ENCODE data around the gene ERBB3.
A peak's percentile ranks its signal among the peaks of the same experiment; 100 is the strongest.

ERBB3 gene

DNA sequence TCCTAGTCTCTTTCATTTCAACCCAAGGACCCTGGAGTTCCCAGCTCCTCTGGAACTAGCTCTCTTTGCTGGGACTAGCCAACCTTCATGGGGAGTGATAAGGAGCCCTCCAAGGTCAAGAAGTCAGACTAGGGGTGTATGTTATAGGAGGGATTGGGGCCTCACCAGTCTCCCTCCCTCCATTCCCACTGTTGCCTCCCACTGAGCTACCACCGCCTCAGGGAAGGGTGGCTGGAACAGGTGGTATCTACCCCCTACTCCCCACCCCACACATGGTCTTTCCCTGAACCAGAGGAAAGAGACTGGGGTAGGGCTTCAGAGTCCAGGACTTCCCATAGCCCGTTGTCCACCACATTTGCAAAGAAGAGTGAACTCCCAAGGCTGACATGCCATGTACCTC, 2.4 kb downstream of the ERBB3 start:
- Histone ChIP-seq H3K27me3 (ENCODE audit: insufficient read depth, poor library complexity, severe bottlenecking) (peaks cover 17% of the 10 kb centered on the region), H3K27ac (replicated peaks) (no peak overlapping the region), H3K4me3 (replicated peaks; ENCODE audit: insufficient read depth, low read length) (no peak overlapping the region)
- TF ChIP-seq GABPA (IDR thresholded peaks at IDR 0.05; ENCODE audit: low read depth): no peak
- no peak for TF ChIP-seq CTCF (IDR thresholded peaks at IDR 0.05; ENCODE audit: insufficient read depth, low read length)
- no peak for TF ChIP-seq POLR2AphosphoS5 (IDR thresholded peaks at IDR 0.05; ENCODE audit: low read depth)
- TF ChIP-seq SPI1 (IDR thresholded peaks at IDR 0.05; ENCODE audit: borderline replicate concordance, low read depth): no peak
- no peak for TF ChIP-seq REST (IDR thresholded peaks at IDR 0.05; ENCODE audit: insufficient replicate concordance, low read depth)
- no peak for DNase-seq (ENCODE audit: low read depth in 1 of 2, low spot score in 1 of 2)

DNA sequence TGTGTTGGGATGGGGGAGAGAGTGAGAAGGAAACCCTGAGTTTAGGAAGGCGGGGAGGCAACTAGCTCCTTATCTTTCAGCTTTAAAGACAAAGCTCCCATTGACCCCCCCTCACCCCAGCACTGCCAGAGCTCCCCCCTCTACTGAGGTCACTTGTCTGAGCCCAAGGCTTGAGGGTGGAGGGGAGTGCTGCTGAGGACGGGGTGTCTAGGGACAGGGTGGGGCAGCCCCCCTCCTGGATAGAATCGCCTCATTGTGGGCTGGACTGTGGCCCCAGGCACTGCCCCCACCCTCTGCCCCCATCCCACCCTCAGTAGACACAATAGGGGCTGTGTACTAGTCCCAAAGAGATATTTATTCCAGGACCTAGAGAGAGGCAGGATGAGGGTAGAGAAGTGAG, 3.0 kb downstream of the ERBB3 start:
- H3K27ac ChIP-seq (replicated peaks): no peak overlapping the region
- H3K4me3 ChIP-seq (replicated peaks; ENCODE audit: insufficient read depth, low read length): no peak overlapping the region
- H3K27me3 ChIP-seq (ENCODE audit: insufficient read depth, poor library complexity, severe bottlenecking): peaks cover 17% of the 10 kb centered on the region
- no peak for DNase-seq (ENCODE audit: low read depth in 1 of 2, low spot score in 1 of 2)
- TF ChIP-seq SPI1 (IDR thresholded peaks at IDR 0.05; ENCODE audit: borderline replicate concordance, low read depth): no peak
- no peak for TF ChIP-seq REST (IDR thresholded peaks at IDR 0.05; ENCODE audit: insufficient replicate concordance, low read depth)
- no peak for TF ChIP-seq CTCF (IDR thresholded peaks at IDR 0.05; ENCODE audit: insufficient read depth, low read length)
- no peak for TF ChIP-seq POLR2AphosphoS5 (IDR thresholded peaks at IDR 0.05; ENCODE audit: low read depth)
- TF ChIP-seq GABPA (IDR thresholded peaks at IDR 0.05; ENCODE audit: low read depth): no peak

- DNase-seq (ENCODE audit: low read depth in 1 of 2, low spot score in 1 of 2): peak in 1 of 2 experiments; percentile 20
- TF ChIP-seq CTCF (IDR thresholded peaks at IDR 0.05; ENCODE audit: insufficient read depth, low read length) (peak; percentile 45), POLR2AphosphoS5 (IDR thresholded peaks at IDR 0.05; ENCODE audit: low read depth) (no peak)
- H3K27me3 ChIP-seq (ENCODE audit: insufficient read depth, poor library complexity, severe bottlenecking): peaks cover 12% of the 10 kb centered on the region
- H3K4me3 ChIP-seq (replicated peaks; ENCODE audit: insufficient read depth, low read length): no peak overlapping the region
- no peak overlapping the region for H3K27ac ChIP-seq (replicated peaks)
Observed at GRCh38 chr12:56084958-56085543, 5.1 kb downstream of the ERBB3 start.

GRCh38 chr12:56086096-56086495, 6.1 kb downstream of the ERBB3 start:
- no peak for TF ChIP-seq POLR2AphosphoS5 (IDR thresholded peaks at IDR 0.05; ENCODE audit: low read depth)
- TF ChIP-seq GABPA (IDR thresholded peaks at IDR 0.05; ENCODE audit: low read depth): no peak
- TF ChIP-seq REST (IDR thresholded peaks at IDR 0.05; ENCODE audit: insufficient replicate concordance, low read depth): no peak
- no peak for TF ChIP-seq CTCF (IDR thresholded peaks at IDR 0.05; ENCODE audit: insufficient read depth, low read length)
- no peak for TF ChIP-seq SPI1 (IDR thresholded peaks at IDR 0.05; ENCODE audit: borderline replicate concordance, low read depth)
- peaks cover 2% of the 10 kb centered on the region for H3K27me3 ChIP-seq (ENCODE audit: insufficient read depth, poor library complexity, severe bottlenecking)
- H3K27ac ChIP-seq (replicated peaks): no peak overlapping the region
- H3K4me3 ChIP-seq (replicated peaks; ENCODE audit: insufficient read depth, low read length): no peak overlapping the region
- no peak for DNase-seq (ENCODE audit: low read depth in 1 of 2, low spot score in 1 of 2)

Measured in HL-60 (cell line).